Astrocyte (in vitro differentiated cells and primary cell): ENCODE results near the gene PNKP.

Source experiments
- EZH2 ChIP-seq: IDR thresholded peaks from 2 replicates; pipeline ENCODE4 v1.6.1; 2012; ENCODE audit warnings: mild to moderate bottlenecking, low read length, inconsistent platforms; ENCODE audit not compliant: insufficient read depth
- TF ChIP-seq, protein P1 (sequence below): IDR thresholded peaks from 2 replicates; pipeline ENCODE4 v1.5.1; 2011; ENCODE audit warnings: low read depth, mild to moderate bottlenecking, inconsistent platforms, low read length, moderate library complexity; ENCODE audit not compliant: insufficient read depth

DNA sequence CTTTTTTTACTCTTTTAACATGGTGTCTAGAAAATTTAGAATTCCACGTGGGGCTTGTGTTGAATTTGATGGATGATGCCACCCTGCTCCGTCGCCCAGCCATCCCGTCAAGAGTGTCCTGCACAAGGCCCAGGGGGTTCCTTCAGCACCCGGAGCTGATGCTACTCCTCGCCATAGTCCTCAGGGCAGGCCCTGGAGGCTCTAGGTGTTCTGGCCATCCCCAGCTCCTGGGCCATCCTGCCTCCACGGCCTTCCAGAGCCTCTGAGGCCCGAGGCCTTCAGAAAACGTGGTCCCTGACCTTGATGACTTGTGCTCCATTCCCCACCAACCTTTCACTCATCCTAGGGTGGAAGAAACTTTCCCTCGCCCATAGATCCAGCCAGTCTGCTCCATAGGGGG is 6.5 kb upstream of the PNKP start:
- no peak for TF ChIP-seq EZH2
- TF ChIP-seq, protein P1, sequence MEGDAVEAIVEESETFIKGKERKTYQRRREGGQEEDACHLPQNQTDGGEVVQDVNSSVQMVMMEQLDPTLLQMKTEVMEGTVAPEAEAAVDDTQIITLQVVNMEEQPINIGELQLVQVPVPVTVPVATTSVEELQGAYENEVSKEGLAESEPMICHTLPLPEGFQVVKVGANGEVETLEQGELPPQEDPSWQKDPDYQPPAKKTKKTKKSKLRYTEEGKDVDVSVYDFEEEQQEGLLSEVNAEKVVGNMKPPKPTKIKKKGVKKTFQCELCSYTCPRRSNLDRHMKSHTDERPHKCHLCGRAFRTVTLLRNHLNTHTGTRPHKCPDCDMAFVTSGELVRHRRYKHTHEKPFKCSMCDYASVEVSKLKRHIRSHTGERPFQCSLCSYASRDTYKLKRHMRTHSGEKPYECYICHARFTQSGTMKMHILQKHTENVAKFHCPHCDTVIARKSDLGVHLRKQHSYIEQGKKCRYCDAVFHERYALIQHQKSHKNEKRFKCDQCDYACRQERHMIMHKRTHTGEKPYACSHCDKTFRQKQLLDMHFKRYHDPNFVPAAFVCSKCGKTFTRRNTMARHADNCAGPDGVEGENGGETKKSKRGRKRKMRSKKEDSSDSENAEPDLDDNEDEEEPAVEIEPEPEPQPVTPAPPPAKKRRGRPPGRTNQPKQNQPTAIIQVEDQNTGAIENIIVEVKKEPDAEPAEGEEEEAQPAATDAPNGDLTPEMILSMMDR: no peak
